Cortex of kidney (tissue), 1 donor: ENCODE results near the gene GRID2.
"Not testable (repeated sequence)": the region's sequence is repeated elsewhere in the genome, so short reads cannot be mapped to it uniquely, and the experiment has no call there.

Experiments used
- DNase-seq: peaks from one replicate; lab custom pipeline; 2025; lab: John Stamatoyannopoulos, UW

GRID2 gene

DNA sequence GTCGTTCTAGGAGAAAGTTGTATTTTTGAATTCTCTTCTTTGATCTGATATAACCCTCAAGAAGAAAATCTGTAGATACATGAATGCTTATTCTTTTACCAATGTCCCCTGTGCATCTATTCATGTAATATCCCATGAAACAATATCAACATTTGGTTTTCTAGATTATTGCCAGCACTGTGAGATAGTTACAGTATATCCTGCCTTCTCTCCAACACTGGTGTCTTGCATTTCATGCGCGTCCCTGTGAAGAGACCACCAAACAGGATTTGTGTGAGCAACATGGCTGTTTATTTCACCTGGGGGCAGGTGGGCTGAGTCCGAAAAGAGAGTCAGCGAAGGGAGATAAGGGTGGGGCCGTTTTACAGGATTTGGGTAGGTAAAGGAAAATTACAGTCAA, 135.0 kb downstream of the GRID2 start:
- not testable (repeated sequence) for DNase-seq

DNA sequence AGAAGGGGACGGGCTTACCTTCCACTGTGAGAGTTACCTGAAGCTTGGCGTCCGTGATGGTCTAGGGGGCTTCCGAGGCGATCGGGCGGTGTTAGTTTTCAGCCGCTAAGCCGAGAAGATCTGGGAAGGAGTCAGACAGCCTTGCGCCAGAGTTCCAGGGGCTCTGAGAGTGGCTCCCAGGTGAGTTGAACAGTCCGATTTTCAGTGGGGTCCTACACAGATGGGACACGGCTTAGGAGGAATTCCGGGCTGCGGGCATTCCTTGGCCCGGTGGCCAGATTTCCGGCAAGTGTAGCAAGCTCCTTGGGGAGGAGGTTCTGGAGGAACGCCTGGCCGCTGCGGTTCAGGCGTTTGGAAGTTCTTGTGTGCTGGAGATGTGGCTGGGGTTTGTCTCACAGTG, 138.4 kb downstream of the GRID2 start:
- DNase-seq = not testable (repeated sequence)

DNA sequence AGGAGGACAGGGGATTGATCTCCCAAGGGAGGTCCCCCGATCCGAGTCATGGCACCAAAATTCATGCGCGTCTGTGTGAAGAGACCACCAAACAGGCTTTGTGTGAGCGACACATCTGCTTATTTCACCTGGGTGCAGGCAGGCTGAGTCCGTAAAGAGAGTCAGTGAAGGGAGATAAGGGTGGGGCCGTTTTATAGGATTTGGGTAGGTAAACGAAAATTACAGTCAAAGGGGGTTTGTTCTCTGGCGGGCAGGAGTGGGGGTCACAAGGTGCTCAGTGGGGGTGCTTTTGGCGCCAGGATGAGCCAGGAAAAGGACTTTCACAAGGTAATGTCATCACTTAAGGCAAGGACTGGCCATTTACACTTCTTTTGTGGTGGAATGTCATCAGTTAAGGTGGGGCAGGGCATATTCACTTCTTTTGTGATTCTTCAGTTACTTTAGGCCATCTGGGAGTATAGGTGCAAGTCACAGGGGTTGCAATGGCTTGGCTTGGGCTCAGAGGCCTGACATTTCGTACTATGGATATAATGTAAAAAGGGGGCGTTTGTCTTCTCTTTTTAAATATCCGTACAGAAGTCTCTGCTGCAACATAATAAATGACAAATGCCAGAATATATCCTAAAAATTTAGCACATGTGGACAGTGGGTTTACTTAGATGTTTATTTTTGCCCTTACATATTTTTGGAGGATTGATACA, 140.5 kb downstream of the GRID2 start:
- DNase-seq = not testable (repeated sequence)

DNA sequence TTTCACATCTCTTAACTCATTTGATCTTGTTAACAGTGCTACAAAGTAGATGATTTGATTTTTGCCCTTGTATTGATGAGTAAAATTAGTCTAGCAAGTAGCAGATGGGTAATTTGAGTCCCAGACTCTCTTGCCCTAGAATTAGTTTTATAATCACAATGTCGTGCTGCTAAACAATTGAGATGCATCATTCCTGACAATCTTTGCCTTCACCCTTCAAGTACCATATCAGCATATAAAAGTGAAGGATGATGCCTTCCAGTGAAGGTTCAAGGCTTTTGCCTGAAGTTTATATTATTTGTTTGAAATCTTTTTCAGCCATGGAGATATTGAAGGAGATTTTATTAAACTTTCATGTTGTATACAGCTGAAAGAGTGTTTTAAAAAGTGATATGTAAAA, 141.4 kb downstream of the GRID2 start:
- no peak for DNase-seq

DNA sequence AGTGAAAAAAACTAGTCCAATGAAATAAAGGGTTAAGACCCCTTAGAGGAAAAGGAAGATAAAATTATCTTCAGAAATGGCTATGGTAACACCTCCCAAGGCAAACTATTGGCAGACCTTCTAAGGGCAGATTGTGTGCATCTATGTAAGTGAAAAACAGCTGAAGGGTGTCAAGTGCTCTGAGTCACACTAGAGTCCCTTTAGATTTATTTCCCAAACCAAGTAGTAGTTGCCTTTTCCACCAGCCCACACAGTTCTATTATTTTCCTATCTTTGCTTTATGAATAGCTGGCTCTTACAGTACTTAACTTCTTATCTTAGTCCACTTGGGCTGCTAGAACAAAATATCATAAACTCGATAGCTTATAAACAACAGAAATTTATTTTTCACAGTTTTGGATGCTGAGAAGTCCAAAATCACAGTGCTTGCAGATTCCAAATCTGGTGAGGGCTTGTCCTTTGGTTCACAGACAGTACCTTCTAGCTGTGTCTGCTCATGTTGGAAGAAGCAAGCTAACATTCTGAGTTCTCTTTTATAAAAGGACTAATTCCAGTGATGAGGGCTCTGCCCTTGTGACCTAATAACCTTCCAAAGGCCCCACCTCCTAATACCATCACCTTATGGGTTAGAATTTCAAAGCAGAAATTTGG, 143.6 kb downstream of the GRID2 start:
- no peak for DNase-seq

DNA sequence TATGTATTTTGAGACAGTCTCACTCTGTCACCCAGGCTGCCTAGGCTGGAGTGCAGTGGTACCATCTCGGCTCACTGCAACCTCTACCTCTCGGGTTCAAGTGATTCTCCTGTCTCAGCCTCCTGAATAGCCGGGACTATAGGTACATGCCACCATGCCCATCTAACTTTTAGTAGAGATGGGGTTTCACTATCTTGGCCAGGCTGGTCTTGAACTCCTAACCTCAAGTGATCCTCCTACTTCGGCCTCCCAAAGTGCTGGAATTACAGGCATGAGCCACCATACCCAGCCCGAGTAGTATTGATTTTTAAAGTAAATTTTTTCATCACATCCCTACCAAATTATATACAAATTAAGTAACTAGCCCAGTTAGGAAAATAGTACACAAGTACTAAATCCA, 144.4 kb downstream of the GRID2 start:
- not testable (repeated sequence) for DNase-seq

DNA sequence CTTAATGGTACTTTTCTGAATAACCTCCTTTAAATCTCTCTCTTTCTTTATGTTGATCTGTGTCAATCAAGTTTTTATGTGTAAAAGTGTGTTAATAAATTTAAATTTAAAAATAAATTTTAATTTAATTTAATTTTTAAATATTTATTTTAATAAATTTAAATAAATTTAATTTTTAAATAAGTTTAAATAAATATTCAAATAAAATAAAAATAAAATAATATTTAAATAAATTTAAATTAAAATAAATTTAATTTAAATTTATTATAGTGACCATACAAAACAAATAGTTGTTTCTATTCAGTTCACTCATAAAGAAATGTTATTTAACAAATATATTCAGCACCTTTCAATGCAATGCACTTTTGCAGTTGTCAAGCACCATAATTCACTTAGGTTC, 146.9 kb downstream of the GRID2 start:
- no peak for DNase-seq

DNA sequence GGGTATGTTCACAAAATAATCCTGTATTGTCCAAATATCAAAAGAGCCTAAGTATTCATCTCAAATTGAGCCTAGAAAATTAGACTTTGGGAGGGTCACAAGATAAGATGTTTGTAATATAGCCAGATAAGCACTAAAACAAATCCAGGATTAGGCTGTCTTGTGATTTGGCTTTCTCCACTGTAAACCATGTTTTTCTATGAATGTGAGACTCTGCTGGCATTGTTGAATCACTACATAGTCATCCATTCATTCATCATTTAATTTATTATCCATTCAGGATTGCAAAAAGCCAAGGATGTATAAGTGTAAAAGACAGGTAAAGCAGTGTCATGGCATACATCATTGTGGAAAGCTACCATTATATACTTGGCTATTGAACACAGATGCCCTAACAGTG, 148.0 kb downstream of the GRID2 start:
- DNase-seq = no peak

DNA sequence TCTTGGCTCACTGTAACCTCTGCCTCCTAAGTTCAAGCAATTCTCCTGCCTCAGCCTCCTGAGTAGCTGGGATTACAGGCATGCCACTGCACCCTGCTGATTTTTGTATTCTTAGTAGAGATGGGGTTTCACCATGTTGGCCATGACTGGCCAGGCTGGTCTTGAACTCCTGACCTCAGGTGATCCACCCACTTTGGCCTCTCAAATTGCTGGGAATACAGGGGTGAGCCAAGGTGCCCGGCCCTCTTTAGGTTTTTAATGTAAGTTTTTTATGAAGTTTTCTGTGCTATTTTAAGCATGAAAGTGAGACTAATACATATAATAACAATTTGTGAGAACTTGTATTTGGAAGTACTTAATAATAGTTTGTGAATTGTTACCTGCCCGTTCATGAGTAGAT, 148.6 kb downstream of the GRID2 start:
- DNase-seq = not testable (repeated sequence)

DNA sequence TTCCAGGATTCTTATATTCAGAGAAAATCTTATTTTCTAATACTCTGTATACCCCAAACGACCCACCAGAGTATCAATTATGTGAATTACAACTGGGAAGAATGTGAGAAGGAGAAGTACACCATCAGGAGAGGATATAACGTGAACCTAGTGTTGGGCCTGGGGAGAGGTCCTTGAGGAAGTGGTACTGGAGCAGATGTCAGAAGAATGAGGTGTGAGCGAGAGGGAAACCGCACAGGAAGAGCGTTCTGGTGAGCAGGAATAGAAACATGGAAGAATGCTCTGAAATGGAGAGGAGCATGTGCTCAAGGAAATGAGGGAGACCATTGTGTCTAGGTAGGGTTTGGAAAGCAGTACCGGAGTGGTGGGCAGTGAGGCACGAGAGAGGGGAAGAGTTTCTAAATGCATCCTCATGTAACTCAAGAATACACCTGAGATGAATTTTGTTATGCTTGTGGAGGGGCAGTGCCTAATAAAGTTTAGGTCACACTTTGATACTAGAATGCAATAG, 151.6 kb downstream of the GRID2 start:
- DNase-seq = no peak

DNA sequence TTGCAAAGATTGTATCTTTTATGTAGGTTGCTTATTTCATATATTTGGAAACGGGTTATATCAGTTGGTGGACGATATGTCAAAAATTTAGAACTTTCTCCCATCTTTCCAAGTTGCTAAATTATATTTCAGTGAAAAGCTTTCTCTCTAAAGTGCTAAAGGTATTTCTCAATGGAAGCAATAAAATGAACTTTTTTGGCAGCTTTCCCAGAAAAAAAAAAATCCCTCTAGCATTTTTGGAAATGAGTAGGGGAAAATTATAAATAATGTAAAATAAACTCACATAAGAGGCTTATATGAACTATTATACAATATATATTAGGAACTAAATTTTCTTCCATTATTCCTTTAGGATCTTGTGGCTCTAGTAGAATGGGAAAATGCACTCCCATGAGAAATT, 152.2 kb downstream of the GRID2 start:
- DNase-seq = no peak

DNA sequence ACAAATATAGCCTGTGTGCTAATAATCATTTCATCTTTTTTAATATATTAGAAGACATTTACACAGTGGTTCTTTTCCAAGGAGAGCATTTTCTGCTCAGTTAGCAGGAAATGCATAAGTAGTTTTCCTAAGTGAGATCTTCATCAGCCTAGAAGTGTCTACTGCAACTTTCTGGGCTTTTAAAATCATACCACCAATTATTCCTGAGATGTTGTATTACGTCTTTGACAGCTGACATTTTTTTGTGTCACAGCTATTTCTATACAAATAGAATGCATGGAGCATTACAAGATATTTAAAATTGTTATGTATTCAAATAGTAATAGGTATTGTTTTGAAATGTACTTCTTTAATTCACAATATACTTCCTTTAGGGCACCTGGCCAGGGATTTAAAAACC, 158.0 kb downstream of the GRID2 start:
- DNase-seq = no peak

DNA sequence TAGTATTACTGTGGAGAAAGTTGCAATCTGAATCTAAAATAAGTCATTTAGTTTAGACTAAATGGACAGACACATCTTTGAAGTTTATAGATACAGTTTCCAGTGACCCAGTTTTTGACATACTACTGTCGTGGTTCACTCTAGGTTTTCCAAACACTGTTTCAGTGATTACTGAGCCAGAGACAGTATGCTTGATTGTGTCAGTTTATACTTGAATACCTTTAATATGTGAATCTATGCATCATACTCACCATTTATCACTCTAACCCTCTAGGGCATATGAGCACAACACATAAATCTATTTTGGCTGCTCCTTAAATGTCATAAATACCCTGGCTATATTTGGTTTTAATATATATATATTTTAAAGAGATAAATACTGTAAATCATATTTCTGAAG, 173.5 kb downstream of the GRID2 start:
- no peak for DNase-seq

DNA sequence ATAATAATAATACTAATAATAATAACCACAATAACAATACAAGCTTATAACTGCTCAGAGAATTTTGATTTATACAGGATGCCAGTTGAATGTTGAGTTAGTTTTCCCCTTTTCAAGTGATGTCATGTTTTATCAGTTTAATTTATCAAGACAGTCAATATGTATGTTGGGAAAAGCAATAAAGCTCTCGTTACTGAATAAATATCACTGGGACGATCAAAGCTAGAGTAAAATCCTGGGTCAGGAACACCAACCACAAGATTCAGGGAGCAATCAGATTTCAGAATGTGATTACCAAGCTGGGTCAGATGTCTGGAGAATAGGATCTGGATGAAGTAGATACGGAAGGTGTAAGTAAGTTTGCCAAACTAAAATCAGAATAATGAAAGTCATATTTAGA, 179.6 kb downstream of the GRID2 start:
- DNase-seq = no peak

DNA sequence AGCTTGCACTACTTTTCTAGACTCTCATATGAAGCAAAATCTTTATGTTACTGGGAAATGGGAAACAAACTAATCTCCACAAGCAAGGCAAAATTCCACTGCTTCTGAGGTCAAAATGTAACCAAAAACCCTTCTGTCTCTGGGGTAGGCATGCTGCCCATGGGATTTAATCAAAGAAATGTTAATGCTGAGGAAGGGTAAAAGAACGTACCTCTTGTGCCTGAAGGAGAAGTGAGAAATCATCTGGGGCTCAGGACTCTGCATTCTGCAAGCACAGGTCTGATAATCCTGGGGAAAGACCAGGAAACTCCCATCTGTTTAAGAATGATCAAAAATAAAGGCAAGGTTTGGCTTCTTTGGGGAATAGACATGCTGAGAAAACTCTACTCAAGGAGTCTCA, 184.7 kb downstream of the GRID2 start:
- no peak for DNase-seq

DNA sequence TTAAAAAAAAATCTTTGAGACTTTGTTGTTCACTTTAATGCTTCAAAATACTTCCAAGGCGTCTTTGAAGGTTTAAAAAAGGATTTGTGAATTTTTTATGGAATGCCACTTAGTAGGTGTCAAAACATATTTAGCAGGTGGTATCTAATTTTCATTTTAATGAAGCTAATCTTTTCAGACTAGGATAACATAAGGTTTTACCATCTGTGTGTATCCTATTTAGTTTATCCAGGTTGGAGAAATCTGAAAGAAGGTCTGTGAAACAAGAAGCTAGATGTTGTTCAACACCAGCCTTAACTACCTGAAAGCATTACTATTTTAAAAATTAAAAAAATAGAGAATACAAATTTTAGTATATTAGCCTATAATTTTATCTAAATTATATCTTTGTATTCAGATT, 193.4 kb downstream of the GRID2 start:
- DNase-seq = no peak

DNA sequence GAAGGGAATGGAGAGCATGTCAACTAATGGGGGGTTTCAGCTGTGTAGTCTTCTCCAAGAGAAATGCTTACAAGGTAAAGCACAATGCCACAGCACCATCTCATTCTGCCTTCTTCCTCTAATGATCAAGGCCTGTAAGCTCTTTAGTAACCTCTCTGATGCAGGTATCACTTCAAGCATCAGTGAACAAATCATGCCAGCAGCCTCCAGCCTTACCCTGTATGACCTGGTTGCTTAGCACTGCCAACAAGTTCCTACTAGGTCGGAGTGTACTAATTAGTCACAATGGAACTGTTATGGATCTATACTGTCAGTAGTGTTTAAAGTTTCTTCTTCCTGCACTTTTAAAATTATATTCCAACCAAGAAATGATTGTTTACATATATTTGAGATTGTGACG, 197.7 kb downstream of the GRID2 start:
- DNase-seq = no peak

DNA sequence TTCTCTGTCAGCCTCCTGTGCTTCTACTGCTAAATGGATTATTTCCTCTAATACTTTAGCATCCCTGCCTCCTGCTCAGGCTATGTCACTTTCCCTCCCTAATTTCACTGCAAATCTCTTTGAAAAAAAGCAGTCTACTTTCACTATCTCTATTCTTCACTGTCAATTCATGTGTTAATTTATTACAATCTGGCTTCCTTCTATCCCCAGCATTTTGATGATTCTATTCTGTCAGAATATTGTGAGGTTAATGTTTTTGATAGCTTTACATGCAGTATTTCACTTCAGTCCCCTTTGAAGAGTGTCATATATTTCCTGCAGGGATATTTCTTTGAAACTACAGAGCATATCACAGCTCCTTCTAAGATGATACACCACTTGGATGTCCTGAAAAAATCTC, 203.2 kb downstream of the GRID2 start:
- no peak for DNase-seq

DNA sequence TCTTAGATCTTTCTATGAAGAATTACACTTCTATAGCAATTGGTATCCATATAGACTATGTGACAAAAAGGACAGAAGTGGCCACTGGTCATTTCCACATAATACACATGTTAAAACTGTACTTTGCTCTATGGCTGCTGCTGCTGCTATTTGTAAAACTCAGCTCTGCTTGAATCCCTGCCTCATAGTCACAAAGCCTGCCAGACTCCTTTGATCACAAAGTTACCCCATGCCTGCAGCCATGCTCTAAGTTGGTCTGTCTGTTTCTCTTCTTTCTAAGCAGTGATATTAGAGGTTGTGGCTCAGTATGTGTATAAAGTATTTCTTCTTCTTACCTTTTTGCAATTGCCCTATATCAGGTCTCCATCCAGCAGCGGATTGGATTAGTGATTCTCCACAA, 210.9 kb downstream of the GRID2 start:
- no peak for DNase-seq

DNA sequence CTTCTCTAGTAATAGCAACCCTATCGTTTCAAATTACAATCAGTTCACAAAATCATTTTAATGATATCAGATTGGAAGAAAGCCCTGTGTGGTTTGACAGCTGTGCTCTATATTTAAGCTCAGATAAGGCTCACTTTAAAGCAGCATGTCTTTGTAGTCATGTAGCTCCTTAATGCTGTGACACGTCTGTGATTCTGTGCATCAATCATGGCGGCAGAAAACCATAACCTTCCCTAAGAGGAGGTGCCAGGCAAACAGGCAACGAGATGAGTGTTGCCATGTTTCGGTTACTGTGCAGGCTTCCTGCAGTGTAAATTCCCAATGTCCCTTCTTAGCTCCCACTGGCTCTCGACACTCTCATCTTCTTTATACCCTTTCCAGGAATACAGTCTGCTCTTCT, 212.7 kb downstream of the GRID2 start:
- DNase-seq = no peak

DNA sequence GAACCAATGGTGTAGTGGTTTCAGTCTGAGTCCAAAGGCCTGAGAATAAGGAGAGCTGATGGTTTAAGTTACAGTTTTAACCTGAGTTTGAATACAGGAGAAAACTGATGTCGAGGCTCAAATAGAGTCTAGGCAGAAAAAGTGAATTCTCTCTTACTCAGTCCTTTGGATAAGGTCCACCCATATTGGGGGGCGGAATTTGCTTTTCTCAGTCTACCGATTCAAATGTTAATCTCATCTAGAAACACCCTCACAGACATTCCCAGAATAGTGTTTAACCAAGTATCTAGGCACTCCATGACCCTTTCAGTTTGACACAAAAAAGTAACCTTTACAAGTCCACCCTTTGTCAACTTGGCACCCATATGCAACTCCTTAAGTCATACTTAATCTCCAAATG, 216.0 kb downstream of the GRID2 start:
- DNase-seq = no peak

DNA sequence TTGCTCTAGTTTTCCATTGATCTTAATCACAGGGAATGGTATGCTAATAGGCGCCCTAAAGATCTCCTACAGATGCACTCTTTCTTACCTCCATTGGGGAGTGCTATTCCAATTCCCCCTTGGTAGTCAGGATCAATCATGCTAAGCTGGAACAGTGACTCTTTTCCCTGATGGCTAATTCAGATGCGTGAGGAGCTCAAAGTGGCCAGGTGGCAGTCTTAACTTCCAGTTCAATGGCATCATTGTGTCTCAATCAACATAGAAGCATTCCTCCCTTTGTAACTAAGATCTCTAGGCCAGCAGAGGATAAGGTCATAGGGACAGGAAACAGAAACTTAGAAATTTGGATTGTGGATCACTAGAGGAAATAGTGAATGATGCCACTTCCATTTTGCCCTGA, 216.8 kb downstream of the GRID2 start:
- DNase-seq = no peak

DNA sequence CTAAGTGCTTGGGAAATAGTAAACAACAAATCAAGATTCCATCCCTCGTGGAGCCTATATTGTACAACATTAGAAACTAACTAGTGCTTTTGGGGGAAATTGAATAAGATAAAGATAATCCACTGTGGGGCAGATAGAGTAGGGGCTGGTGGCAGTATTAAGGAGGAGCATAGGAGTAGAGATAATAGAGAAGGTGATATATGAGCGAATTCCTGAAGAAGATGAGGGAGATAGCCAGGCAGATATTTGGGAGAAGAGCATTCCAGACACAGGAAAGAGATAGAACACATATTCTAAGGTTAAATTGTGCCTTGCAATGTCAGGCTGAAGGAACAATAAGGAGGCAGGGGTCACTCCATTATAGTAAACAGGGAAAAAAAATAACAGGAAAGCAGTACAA, 218.2 kb downstream of the GRID2 start:
- no peak for DNase-seq

DNA sequence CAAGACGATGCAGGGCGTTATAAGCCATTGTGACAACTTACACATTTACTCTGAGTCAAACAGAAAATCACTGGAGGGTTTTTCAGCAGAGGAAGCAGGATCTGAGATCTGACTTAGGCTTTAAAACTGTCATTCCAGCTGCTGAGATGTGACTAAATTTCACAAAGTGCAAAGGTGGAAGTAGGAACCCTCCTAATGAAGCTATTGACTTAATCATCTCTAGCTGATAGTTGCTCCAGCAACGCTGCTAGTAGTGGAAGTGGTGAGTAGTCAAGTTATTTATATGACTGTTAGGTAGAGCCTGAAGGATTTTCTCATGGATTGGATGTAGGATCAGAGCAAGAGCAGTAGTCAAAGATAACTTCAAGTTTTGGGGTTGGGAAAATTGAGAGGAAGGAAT, 218.6 kb downstream of the GRID2 start:
- DNase-seq = no peak
